Daoy (cell line): Measurements from ENCODE around the gene TRPM6. TPM values are rescaled to one million over a fixed set of nuclear protein-coding genes. Genes with fewer than 3 reads are reported as not detected.

Experiments
- DNase-seq: peaks from one replicate; pipeline ENCODE4 v3.0.0-alpha.2; 2015; ENCODE audit warnings: low read depth
- total RNA-seq: library from RNA; depleted of rRNA; stranded (reverse); fragments of >200 nt; shearing (Covaris generic); gene quantifications from 2 replicates; pipeline ENCODE4 v1.2.3, GENCODE V29; 2014

TRPM6 gene
- total RNA-seq, 1 experiment from 2014 or later: 0.11 TPM

- no peak for DNase-seq
Measured at GRCh38 chr9:74775396-74775795, 112.3 kb downstream of the TRPM6 start.

GRCh38 chr9:74773886-74774479 is 113.7 kb downstream of the TRPM6 start:
- DNase-seq: peak; percentile 75

GRCh38 chr9:74772121-74772520 is 115.6 kb downstream of the TRPM6 start:
- no peak for DNase-seq

- no peak for DNase-seq
Measured at GRCh38 chr9:74771672-74772071, 116.0 kb downstream of the TRPM6 start.

- DNase-seq: no peak
Measured at GRCh38 chr9:74771262-74771585, 116.5 kb downstream of the TRPM6 start.

GRCh38 chr9:74770508-74771261 is 117.0 kb downstream of the TRPM6 start:
- DNase-seq: peak; percentile 48

- DNase-seq: no peak
Measured at GRCh38 chr9:74765481-74765971, 122.2 kb downstream of the TRPM6 start.

GRCh38 chr9:74762950-74763349 is 124.8 kb downstream of the TRPM6 start:
- DNase-seq: no peak

GRCh38 chr9:74760031-74760700 is 127.6 kb downstream of the TRPM6 start:
- peak; percentile 86 for DNase-seq

GRCh38 chr9:74755999-74756398 is 131.7 kb downstream of the TRPM6 start:
- no peak for DNase-seq

- no peak for DNase-seq
Measured at GRCh38 chr9:74755355-74755754, 132.4 kb downstream of the TRPM6 start.

- DNase-seq: no peak
Measured at GRCh38 chr9:74753650-74754049, 134.1 kb downstream of the TRPM6 start.

GRCh38 chr9:74748966-74749365 is 138.8 kb downstream of the TRPM6 start:
- DNase-seq: no peak

- DNase-seq: peak; percentile 39
Measured at GRCh38 chr9:74742792-74743730, 144.7 kb downstream of the TRPM6 start.

- DNase-seq: no peak
Measured at GRCh38 chr9:74742191-74742790, 145.4 kb downstream of the TRPM6 start.

GRCh38 chr9:74736646-74737045 is 151.1 kb downstream of the TRPM6 start:
- no peak for DNase-seq

GRCh38 chr9:74735761-74736160 is 152.0 kb downstream of the TRPM6 start:
- no peak for DNase-seq

GRCh38 chr9:74729136-74729695 is 158.5 kb downstream of the TRPM6 start:
- DNase-seq: peak; percentile 19

- no peak for DNase-seq
Measured at GRCh38 chr9:74728176-74728575, 159.5 kb downstream of the TRPM6 start.

GRCh38 chr9:74726581-74726980 is 161.1 kb downstream of the TRPM6 start:
- DNase-seq: no peak

- no peak for DNase-seq
Measured at GRCh38 chr9:74724317-74724716, 163.4 kb downstream of the TRPM6 start.
